GM19468 (cell line): ENCODE results near the gene COL23A1.
"Not testable (repeated sequence)": the region's sequence is repeated elsewhere in the genome, so short reads cannot be mapped to it uniquely, and the experiment has no call there.

Experiments used
- ATAC-seq: cut with Tn5 transposase; IDR thresholded peaks from one replicate; pipeline ENCODE4 v1.9.1; 2021; ENCODE audit warnings: mild to moderate bottlenecking, moderate library complexity, moderate number of reproducible peaks; ENCODE audit not compliant: unreplicated experiment; ENCODE audit errors: extremely low read depth

The COL23A1 gene

GRCh38 chr5:178375348-178375747, 214.8 kb downstream of the COL23A1 start:
- ATAC-seq, result no peak

- no peak for ATAC-seq
Measured at GRCh38 chr5:178373711-178374110, 216.5 kb downstream of the COL23A1 start.

- no peak for ATAC-seq
Measured at GRCh38 chr5:178372142-178372571, 218.0 kb downstream of the COL23A1 start.

- ATAC-seq, result no peak
Measured at GRCh38 chr5:178371362-178372111, 218.7 kb downstream of the COL23A1 start.

- ATAC-seq, result no peak
Measured at GRCh38 chr5:178370102-178370501, 220.1 kb downstream of the COL23A1 start.

GRCh38 chr5:178369469-178369868, 220.7 kb downstream of the COL23A1 start:
- ATAC-seq, result not testable (repeated sequence)

GRCh38 chr5:178368716-178369300, 221.4 kb downstream of the COL23A1 start:
- ATAC-seq, result no peak

GRCh38 chr5:178368274-178368673, 221.9 kb downstream of the COL23A1 start:
- ATAC-seq, result no peak

- ATAC-seq, result no peak
Measured at GRCh38 chr5:178367736-178368120, 222.5 kb downstream of the COL23A1 start.

- ATAC-seq, result no peak
Measured at GRCh38 chr5:178366998-178367735, 223.0 kb downstream of the COL23A1 start.

- no peak for ATAC-seq
Measured at GRCh38 chr5:178365501-178366440, 224.4 kb downstream of the COL23A1 start.

- no peak for ATAC-seq
Measured at GRCh38 chr5:178364326-178364675, 225.9 kb downstream of the COL23A1 start.

- ATAC-seq, result no peak
Measured at GRCh38 chr5:178363501-178364325, 226.5 kb downstream of the COL23A1 start.

- no peak for ATAC-seq
Measured at GRCh38 chr5:178361657-178362445, 228.3 kb downstream of the COL23A1 start.

GRCh38 chr5:178360926-178361235, 229.3 kb downstream of the COL23A1 start:
- ATAC-seq, result no peak

- no peak for ATAC-seq
Measured at GRCh38 chr5:178360222-178360925, 229.8 kb downstream of the COL23A1 start.

GRCh38 chr5:178359738-178360137, 230.5 kb downstream of the COL23A1 start:
- ATAC-seq, result no peak

- ATAC-seq, result no peak
Measured at GRCh38 chr5:178357678-178358077, 232.5 kb downstream of the COL23A1 start.
